Sigmoid colon (tissue), 7 donors: ENCODE data around the gene ZNF865. TPM values are rescaled to one million over a fixed set of nuclear protein-coding genes. Genes with fewer than 3 reads are reported as not detected.

Source experiments
- DNase-seq: peaks from one replicate; pipeline ENCODE4 v3.0.0-alpha.2; 2019
- H3K27ac ChIP-seq, 4 donors: fragments of 200-600 bp; sonication (generic); one replicate each; pipeline ENCODE4 v1.5.1; 2016 to 2019; ENCODE audit warnings: mild to moderate bottlenecking in 1 of 4
- H3K27me3 ChIP-seq, 3 donors: fragments of 200-600 bp; sonication (generic); one replicate each; pipeline ENCODE4 v1.5.1; 2019; ENCODE audit warnings: mild to moderate bottlenecking in 1 of 3
- H3K36me3 ChIP-seq, 4 donors: fragments of 200-600 bp; sonication (generic); one replicate each; pipeline ENCODE4 v1.5.1; 2016 to 2019
- H3K4me1 ChIP-seq, 4 donors: fragments of 200-600 bp; sonication (generic); one replicate each; pipeline ENCODE4 v1.5.1; 2017 to 2019
- H3K4me3 ChIP-seq, 4 donors: fragments of 200-600 bp; sonication (generic); one replicate each; pipeline ENCODE4 v1.5.1; 2017 to 2019; ENCODE audit warnings: mild to moderate bottlenecking in 2 of 4, moderate library complexity in 1 of 4
- H3K9me3 ChIP-seq, 4 donors: fragments of 200-600 bp in 3 of 4; sonication (generic) in 3 of 4; one replicate each; pipeline versions ENCODE4 v1.5.1 to v1.6.1; 2013 to 2019
- CTCF ChIP-seq, 4 experiments: fragments of 450-650 bp in 3 of 4; fragments of 200-600 bp in 1 of 4; IDR thresholded peaks; one replicate each; pipeline ENCODE4 v1.5.1; 2016 to 2019; ENCODE audit warnings: antibody characterized with exemption in 4 of 4, mild to moderate bottlenecking in 3 of 4, moderate library complexity in 2 of 4
- EP300 ChIP-seq, 4 donors: sonication (generic); formaldehyde crosslinking; IDR thresholded peaks; one replicate each; pipeline ENCODE4 v1.6.1; 2017; ENCODE audit warnings: antibody characterized with exemption in 4 of 4
- POLR2A ChIP-seq, 2 donors: fragments of 450-650 bp; IDR thresholded peaks; one replicate each; pipeline ENCODE4 v1.6.1; 2016; ENCODE audit warnings: antibody characterized with exemption in 2 of 2, mild to moderate bottlenecking in 2 of 2, moderate library complexity in 2 of 2
- POLR2AphosphoS5 ChIP-seq, 4 donors: sonication (generic); formaldehyde crosslinking; IDR thresholded peaks; one replicate each; pipeline ENCODE4 v1.6.1; 2017; ENCODE audit warnings: antibody characterized with exemption in 4 of 4
- WGBS, 2 donors: extraction: QIAGEN DNeasy Blood & Tissue Kit; methylation state at CpG; one replicate each; pipeline ENCODE4 v1.1.7; 2013; 5-methylcytosine and 5-hydroxymethylcytosine counted together
- intact Hi-C: fragments of 100-400 bp; cut with DNase I; formaldehyde crosslinking; loops from one replicate; pipeline ENCODE4 v1.15.1; 2023
- polyA plus RNA-seq, 3 donors: library from polyadenylated mRNA; stranded (reverse); fragments of 200-250 nt; gene quantifications; one replicate each; pipeline ENCODE4 v1.2.3, GENCODE V29; 2013
- total RNA-seq, 4 donors: library from RNA; depleted of rRNA; stranded (reverse); fragments of >200 nt; gene quantifications; one replicate each; pipeline ENCODE4 v1.1.0, GENCODE V29; 2016
- donor health status: healthy with polysubstance abuse.
- donor health status: Bipolar disorder and iron deficiency.
- donor health status: healthy.

Gene ZNF865
- total and polyA plus RNA-seq, 7 donors: 2.3 to 9.3 (median 3.0) TPM

GRCh38 chr19:55654323-55654867 is 48.9 kb downstream of the ZNF865 start:
- no peak for TF ChIP-seq CTCF (IDR thresholded peaks at IDR 0.05)
- TF ChIP-seq EP300 (IDR thresholded peaks at IDR 0.05): no peak
- no peak for TF ChIP-seq POLR2AphosphoS5 (IDR thresholded peaks at IDR 0.05)
- TF ChIP-seq POLR2A (IDR thresholded peaks at IDR 0.05): no peak
- H3K27ac ChIP-seq: peak overlapping the region; percentile 98 to 100 (median 99)
- intact Hi-C loops: loop anchor here (1.0 to 10.0 kb wide), 4 partner anchors 55 to 540 kb away; partner anchors contain the start of genes FIZ1, PPP1R12C and RPL28
- H3K9me3 ChIP-seq: no peaks in the 10 kb centered on the region
- peaks cover 0 to 15% (median 6%) of the 10 kb centered on the region in 4 donors for H3K36me3 ChIP-seq
- H3K27me3 ChIP-seq: no peaks in the 10 kb centered on the region
- peaks cover 0 to 56% (median 51%) of the 10 kb centered on the region in 4 donors for H3K4me1 ChIP-seq
- peak overlapping the region; percentile 86 to 97 (median 94) for H3K4me3 ChIP-seq
- DNase-seq: peak; percentile 100
- WGBS, 2 donors: 0% methylated on average over 52 of the region's 52 CpGs

GRCh38 chr19:55654868-55655647 is 49.6 kb downstream of the ZNF865 start, which contains the start of gene U2AF2:
TSS of gene U2AF2 (plus strand) at chr19:55655035. CDS start at chr19:55655105, 70 bp downstream.
- intact Hi-C loops: loop anchor here (1.0 to 10.0 kb wide), 4 partner anchors 56 to 540 kb away; partner anchors contain the start of genes FIZ1, PPP1R12C and RPL28
- no peaks in the 10 kb centered on the region for H3K9me3 ChIP-seq
- peak; percentile 98 for DNase-seq
- peak within 1 kb of the TSS; percentile 86 to 97 (median 94) for H3K4me3 ChIP-seq
- 1% methylated on average over 95 of the region's 95 CpGs for WGBS, 2 donors
- H3K36me3 ChIP-seq: peaks cover 0 to 22% (median 12%) of the 10 kb centered on the region in 4 donors
- H3K27ac ChIP-seq: peak within 1 kb of the TSS; percentile 98 to 100 (median 99)
- no peak for TF ChIP-seq CTCF (IDR thresholded peaks at IDR 0.05)
- TF ChIP-seq EP300 (IDR thresholded peaks at IDR 0.05): no peak
- TF ChIP-seq POLR2A (IDR thresholded peaks at IDR 0.05): peak in 1 of 2 donors; percentile 50
- TF ChIP-seq POLR2AphosphoS5 (IDR thresholded peaks at IDR 0.05): peak; percentile 64 to 90 (median 80)
- no peaks in the 10 kb centered on the region for H3K27me3 ChIP-seq
- H3K4me1 ChIP-seq: peaks cover 0 to 57% (median 52%) of the 10 kb centered on the region in 4 donors

GRCh38 chr19:55655648-55656040 is 50.2 kb downstream of the ZNF865 start:
- TF ChIP-seq CTCF (IDR thresholded peaks at IDR 0.05): no peak
- WGBS, 2 donors: 0% methylated on average over 19 of the region's 19 CpGs
- H3K9me3 ChIP-seq: no peaks in the 10 kb centered on the region
- DNase-seq: no peak
- peak overlapping the region; percentile 86 to 97 (median 94) for H3K4me3 ChIP-seq
- peaks cover 2 to 28% (median 15%) of the 10 kb centered on the region in 4 donors for H3K36me3 ChIP-seq
- H3K27me3 ChIP-seq: no peaks in the 10 kb centered on the region
- H3K4me1 ChIP-seq: peaks cover 0 to 57% (median 52%) of the 10 kb centered on the region in 4 donors
- intact Hi-C loops: loop anchor here (2.0 to 10.0 kb wide), 3 partner anchors 17 to 541 kb away; partner anchors contain the start of gene PPP1R12C
- H3K27ac ChIP-seq: peak overlapping the region; percentile 98 to 100 (median 99)

GRCh38 chr19:55656552-55656951 is 51.1 kb downstream of the ZNF865 start:
- intact Hi-C loops: loop anchor here (2.0 to 10.0 kb wide), 2 partner anchors 16 to 542 kb away; partner anchors contain the start of gene PPP1R12C
- H3K4me1 ChIP-seq: peaks cover 0 to 57% (median 52%) of the 10 kb centered on the region in 4 donors

More at GRCh38 chr19:55656552-55656951, 51.1 kb downstream of the ZNF865 start:
- H3K27ac ChIP-seq: peak overlapping the region in 1 of 4 donors; percentile 99
- H3K36me3 ChIP-seq: peaks cover 11 to 37% (median 22%) of the 10 kb centered on the region in 4 donors
- TF ChIP-seq POLR2AphosphoS5 (IDR thresholded peaks at IDR 0.05) (no peak), EP300 (IDR thresholded peaks at IDR 0.05) (no peak), POLR2A (IDR thresholded peaks at IDR 0.05) (no peak), CTCF (IDR thresholded peaks at IDR 0.05) (no peak)
- H3K9me3 ChIP-seq: no peaks in the 10 kb centered on the region
- no peaks in the 10 kb centered on the region for H3K27me3 ChIP-seq
- DNase-seq: no peak
- peak overlapping the region in 3 of 4 donors; percentile 86 to 97 (median 97) for H3K4me3 ChIP-seq
- WGBS, 2 donors: 31 to 48% methylated on average over 7 of the region's 7 CpGs
